Measurements from ENCODE around the gene PRICKLE4. TPM values are rescaled to one million over a fixed set of nuclear protein-coding genes. Genes with fewer than 3 reads are reported as not detected.
A peak's percentile ranks its signal among the peaks of the same experiment; 100 is the strongest.

PRICKLE4 gene
- total RNA-seq, 5 donors from 2014 or later (not counting 1 experiment from before 2014, with no cell fraction given), result 0.44 to 0.60 TPM; not detected in 3

DNA sequence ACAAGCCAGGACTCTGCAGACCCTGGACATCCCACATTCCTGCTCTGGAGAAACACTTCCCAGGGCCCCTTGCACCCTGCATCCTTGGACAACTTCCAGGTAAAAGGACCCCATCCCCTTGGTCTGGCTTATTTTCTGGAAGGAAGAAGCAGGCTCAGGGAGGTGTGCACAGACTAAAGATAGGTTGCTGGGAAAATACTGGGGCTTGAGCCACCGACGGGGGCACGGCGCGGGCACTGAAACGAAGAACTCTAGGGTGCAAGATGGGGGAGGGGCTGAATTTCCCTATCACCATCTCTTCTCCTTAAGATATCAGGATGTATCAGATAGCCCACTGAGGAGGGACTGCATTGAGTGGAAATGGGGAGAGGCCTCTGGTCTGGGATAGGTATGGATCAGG lies 1.7 kb upstream of the PRICKLE4 start:
- ATAC-seq (replicated peaks in 1 of 4) (no peak), DNase-seq (no peak)
- Mint-ChIP-seq H3K27me3 (peaks cover 5% of the 10 kb centered on the region in 2 donors), H3K36me3 (peaks cover 13% of the 10 kb centered on the region), H3K27ac (peak overlapping the region; percentile 66 to 80), H3K4me3 (peak overlapping the region; percentile 77 to 86 (median 85)), H3K9me3 (no peaks in the 10 kb centered on the region), H3K4me1 (peaks cover 14 to 23% (median 16%) of the 10 kb centered on the region in 3 donors)
- H3K27ac ChIP-seq (ENCODE audit: low read length), result no peak overlapping the region
- no peaks in the 10 kb centered on the region for H3K9me3 ChIP-seq
- ChIA-PET POLR2A (no interaction called here), CTCF (interaction anchor here (0.6 to 0.9 kb wide), 5 partner anchors 8 to 694 kb away, joined by 3 to 5 read pairs (median 3); partner anchors contain the start of genes BYSL (in 1 of the 2), MED20 (in 1 of the 2) and TOMM6 (in 1 of the 2))
- H3K27me3 ChIP-seq (replicated peaks in 1 of 2; ENCODE audit: control insufficient read depth in 2 of 2, extremely low read depth in 1 of 2, insufficient read depth in 2 of 2, low read length in 1 of 2), result peaks cover 0 to 21% of the 10 kb centered on the region in 2 experiments
- peaks cover 9 to 17% of the 10 kb centered on the region in 2 donors for H3K36me3 ChIP-seq (ENCODE audit: control insufficient read depth in 2 of 2, extremely low read depth in 1 of 2, insufficient read depth in 1 of 2, low read length in 1 of 2)
- H3K4me3 ChIP-seq (ENCODE audit: control insufficient read depth in 1 of 2, extremely low read depth in 1 of 2, low read length in 1 of 2), result no peak overlapping the region
- no CpG with 5 or more reads among the region's 6 CpGs for WGBS (ENCODE audit: insufficient coverage)
- H3K4me1 ChIP-seq (ENCODE audit: control insufficient read depth in 1 of 2, extremely low read depth in 1 of 2, insufficient read depth in 2 of 2, low read length in 2 of 2), result peaks cover 8 to 23% of the 10 kb centered on the region in 2 experiments

DNA sequence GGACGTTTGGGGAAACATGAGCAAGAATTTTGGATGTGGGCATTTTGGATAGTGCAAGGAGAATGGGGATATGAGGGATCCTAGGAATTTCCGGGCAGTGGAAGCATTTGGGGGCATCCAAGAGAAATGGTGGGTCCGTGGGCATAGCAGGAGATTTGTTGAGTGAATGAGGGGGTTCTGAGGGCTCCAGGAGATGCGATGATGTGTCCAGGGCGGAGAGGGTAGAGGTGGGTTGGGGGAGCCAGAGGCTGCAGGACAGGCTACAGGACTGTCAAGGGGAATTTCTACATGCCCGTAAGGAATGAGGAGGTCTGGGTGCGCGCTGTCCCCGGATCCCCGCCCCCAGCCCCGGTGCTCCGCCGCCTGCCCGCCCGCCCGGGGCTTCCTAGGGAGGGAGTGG lies 1.2 kb upstream of the PRICKLE4 start:
- Histone ChIP-seq H3K36me3 (ENCODE audit: control insufficient read depth in 2 of 2, extremely low read depth in 1 of 2, insufficient read depth in 1 of 2, low read length in 1 of 2) (peaks cover 9 to 13% of the 10 kb centered on the region in 2 donors), H3K9me3 (no peaks in the 10 kb centered on the region), H3K27ac (ENCODE audit: low read length) (no peak overlapping the region), H3K4me1 (ENCODE audit: control insufficient read depth in 1 of 2, extremely low read depth in 1 of 2, insufficient read depth in 2 of 2, low read length in 2 of 2) (peaks cover 8 to 23% of the 10 kb centered on the region in 2 experiments), H3K27me3 (replicated peaks in 1 of 2; ENCODE audit: control insufficient read depth in 2 of 2, extremely low read depth in 1 of 2, insufficient read depth in 2 of 2, low read length in 1 of 2) (peaks cover 0 to 21% of the 10 kb centered on the region in 2 experiments), H3K4me3 (ENCODE audit: control insufficient read depth in 1 of 2, extremely low read depth in 1 of 2, low read length in 1 of 2) (peak overlapping the region; percentile 46 to 48)
- CTCF ChIA-PET, result interaction anchor here in 1 of 2 donors (0.7 to 1.7 kb wide), 7 partner anchors 45 to 768 kb away, joined by 3 to 6 read pairs (median 4); partner anchors contain the start of genes BYSL and MED20
- WGBS (ENCODE audit: insufficient coverage), result 12% methylated on average over 16 of the region's 16 CpGs
- Mint-ChIP-seq H3K27ac (peak overlapping the region; percentile 66 to 80), H3K36me3 (peaks cover 9% of the 10 kb centered on the region), H3K27me3 (peaks cover 5% of the 10 kb centered on the region in 2 donors), H3K9me3 (no peaks in the 10 kb centered on the region), H3K4me1 (peaks cover 14 to 24% (median 16%) of the 10 kb centered on the region in 3 donors), H3K4me3 (peak overlapping the region; percentile 77 to 86 (median 85))
- POLR2A ChIA-PET, result no interaction called here
- ATAC-seq (replicated peaks in 1 of 4) (peak in 1 of 4 experiments; percentile 1), DNase-seq (peak in 1 of 35 experiments; percentile 3)

DNA sequence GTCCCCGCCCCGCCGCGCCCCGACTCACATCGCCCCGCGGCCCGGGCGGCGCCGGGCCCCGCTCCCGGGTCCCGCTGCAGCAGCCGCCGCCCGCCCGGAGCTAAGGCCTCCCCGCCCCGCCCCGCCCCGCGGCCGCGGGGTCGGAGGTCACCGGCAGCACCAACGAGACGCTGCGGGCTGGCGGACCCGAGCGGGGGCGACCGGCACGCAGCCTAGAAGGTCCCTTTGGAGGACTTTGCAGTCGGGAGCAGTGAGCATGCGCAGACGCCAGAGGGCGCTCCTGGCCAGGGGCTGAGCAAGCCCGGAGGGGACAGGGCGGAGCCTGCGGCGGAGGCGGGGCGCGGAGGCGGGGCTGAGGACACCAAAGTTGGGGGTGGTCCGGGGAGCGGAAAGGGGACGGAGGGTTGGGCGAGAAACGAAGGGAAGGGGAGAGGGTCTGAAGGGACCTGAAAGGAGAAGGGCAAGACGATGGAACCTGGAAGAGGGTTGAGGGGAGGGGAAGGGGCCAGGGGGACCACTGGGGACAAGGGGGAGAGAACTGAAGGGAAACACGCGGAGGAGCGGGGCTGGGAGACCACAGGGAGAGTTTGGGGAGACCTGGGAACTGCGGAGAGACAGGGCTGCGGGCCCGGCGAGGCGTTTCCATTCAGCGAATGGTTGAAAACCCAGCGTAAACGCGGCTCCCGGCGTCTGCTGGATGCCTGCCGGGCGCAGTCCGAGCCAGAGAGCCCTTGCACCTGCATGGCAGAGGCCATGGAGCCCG lies 613 bp upstream of the PRICKLE4 start, which contains the start of gene FRS3:
FRS3 (minus strand) TSS at position 113 of the 763 bp plus-strand sequence. CDS start 2,913 bp downstream, outside the sequence.
- WGBS (ENCODE audit: insufficient coverage), result 0% methylated on average over 72 of the region's 73 CpGs
- no peaks in the 10 kb centered on the region for H3K9me3 Mint-ChIP-seq

DNA sequence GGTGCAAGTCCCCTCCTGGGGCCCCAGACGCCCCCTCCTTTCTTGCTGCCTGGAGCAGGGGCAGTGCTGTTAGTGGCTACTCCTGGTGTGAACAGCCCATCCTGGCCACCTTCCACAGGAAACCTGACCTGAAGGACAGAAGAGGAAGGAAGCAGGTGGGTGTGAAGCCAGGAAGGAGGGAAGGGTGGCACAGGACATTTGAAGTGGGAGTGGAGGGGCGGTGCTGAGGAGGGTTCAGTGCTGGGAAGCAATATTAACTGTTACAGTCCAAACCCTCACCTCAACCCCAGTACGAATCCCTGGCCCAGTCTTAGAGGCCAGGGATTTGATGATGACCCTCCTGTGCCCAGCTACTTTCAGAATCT lies 766 bp downstream of the PRICKLE4 start:
- 83% methylated on average over 1 of the region's 3 CpGs for WGBS (ENCODE audit: insufficient coverage)
- Histone ChIP-seq H3K4me1 (ENCODE audit: control insufficient read depth in 1 of 2, extremely low read depth in 1 of 2, insufficient read depth in 2 of 2, low read length in 2 of 2) (peaks cover 11 to 32% of the 10 kb centered on the region in 2 experiments), H3K9me3 (no peaks in the 10 kb centered on the region), H3K27me3 (replicated peaks in 1 of 2; ENCODE audit: control insufficient read depth in 2 of 2, extremely low read depth in 1 of 2, insufficient read depth in 2 of 2, low read length in 1 of 2) (peaks cover 0 to 21% of the 10 kb centered on the region in 2 experiments), H3K27ac (ENCODE audit: low read length) (no peak overlapping the region), H3K36me3 (ENCODE audit: control insufficient read depth in 2 of 2, extremely low read depth in 1 of 2, insufficient read depth in 1 of 2, low read length in 1 of 2) (peaks cover 0 to 4% of the 10 kb centered on the region in 2 donors), H3K4me3 (ENCODE audit: control insufficient read depth in 1 of 2, extremely low read depth in 1 of 2, low read length in 1 of 2) (no peak overlapping the region)
- POLR2A ChIA-PET, result no interaction called here
- Mint-ChIP-seq H3K9me3 (no peaks in the 10 kb centered on the region), H3K36me3 (no peaks in the 10 kb centered on the region), H3K27ac (no peak overlapping the region), H3K27me3 (peaks cover 5% of the 10 kb centered on the region in 2 donors), H3K4me3 (peak overlapping the region; percentile 47 to 71 (median 70)), H3K4me1 (peaks cover 14 to 33% (median 19%) of the 10 kb centered on the region in 3 donors)
- no peak for ATAC-seq (replicated peaks in 1 of 4)
- CTCF ChIA-PET, result interaction anchor here (0.6 to 0.9 kb wide), 4 partner anchors 78 to 331 kb away, joined by 3 to 4 read pairs (median 3); partner anchors contain the start of genes BYSL (in 1 of the 2) and MED20 (in 1 of the 2)
- DNase-seq, result no peak

More for the DNA sequence above, 613 bp upstream of the PRICKLE4 start, which contains the start of gene FRS3:
- Mint-ChIP-seq H3K27me3 (peaks cover 5% of the 10 kb centered on the region in 2 donors), H3K36me3 (peaks cover 3% of the 10 kb centered on the region), H3K4me1 (peaks cover 14 to 28% (median 16%) of the 10 kb centered on the region in 3 donors), H3K27ac (peak within 1 kb of the TSS; percentile 66 to 80), H3K4me3 (peak within 1 kb of the TSS; percentile 82 to 86 (median 85))
- ChIA-PET POLR2A (no interaction called here), CTCF (interaction anchor here in 1 of 2 donors (0.7 to 1.7 kb wide), 7 partner anchors 45 to 768 kb away, joined by 3 to 6 read pairs (median 4); partner anchors contain the start of genes BYSL and MED20)
- ATAC-seq (replicated peaks in 1 of 4) (peak; percentile 95 to 99 (median 97)), DNase-seq (peak; percentile 90 to 100 (median 97))
- Histone ChIP-seq H3K27me3 (replicated peaks in 1 of 2; ENCODE audit: control insufficient read depth in 2 of 2, extremely low read depth in 1 of 2, insufficient read depth in 2 of 2, low read length in 1 of 2) (peaks cover 0 to 21% of the 10 kb centered on the region in 2 experiments), H3K4me3 (ENCODE audit: control insufficient read depth in 1 of 2, extremely low read depth in 1 of 2, low read length in 1 of 2) (peak within 1 kb of the TSS; percentile 67 to 92), H3K4me1 (ENCODE audit: control insufficient read depth in 1 of 2, extremely low read depth in 1 of 2, insufficient read depth in 2 of 2, low read length in 2 of 2) (peaks cover 8 to 23% of the 10 kb centered on the region in 2 experiments), H3K36me3 (ENCODE audit: control insufficient read depth in 2 of 2, extremely low read depth in 1 of 2, insufficient read depth in 1 of 2, low read length in 1 of 2) (peaks cover 4 to 7% of the 10 kb centered on the region in 2 donors), H3K27ac (ENCODE audit: low read length) (no peak within 1 kb of the TSS), H3K9me3 (no peaks in the 10 kb centered on the region)

DNA sequence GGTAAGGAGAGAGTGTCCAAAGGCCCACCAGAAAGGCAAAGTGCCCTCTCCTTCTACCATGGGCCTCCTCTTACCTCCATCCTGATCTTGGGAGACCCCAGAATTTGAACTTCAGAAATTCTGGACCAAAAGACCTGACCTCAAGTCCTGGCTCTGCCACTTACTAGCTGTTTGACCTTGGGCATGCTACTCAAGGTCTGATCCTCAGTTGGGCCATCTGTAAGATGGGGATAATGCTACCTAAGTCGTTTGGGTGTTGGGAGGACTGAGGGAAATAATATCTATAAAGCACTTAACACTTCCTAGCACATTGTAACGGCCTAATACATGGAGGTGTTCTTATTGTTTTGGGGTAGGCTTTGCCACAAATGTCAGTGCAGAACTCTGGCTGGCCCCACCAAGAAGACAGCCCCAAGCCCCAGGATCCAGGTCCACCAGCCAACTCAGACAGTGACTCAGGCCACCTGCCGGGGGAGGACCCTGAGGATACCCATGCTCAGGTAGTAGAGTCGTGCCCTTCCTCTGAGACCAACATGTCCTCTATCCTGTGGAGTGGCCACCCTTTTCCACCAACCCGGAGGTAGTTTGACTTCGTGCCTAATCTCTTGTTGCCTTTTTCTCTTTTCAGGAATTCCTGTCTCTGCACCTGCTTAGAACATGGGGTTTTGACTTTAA lies 2.7 kb downstream of the PRICKLE4 start:
- Mint-ChIP-seq H3K27ac (no peak overlapping the region), H3K4me3 (no peak overlapping the region), H3K36me3 (no peaks in the 10 kb centered on the region), H3K4me1 (peaks cover 14 to 35% (median 21%) of the 10 kb centered on the region in 3 donors), H3K27me3 (peaks cover 5% of the 10 kb centered on the region in 2 donors), H3K9me3 (no peaks in the 10 kb centered on the region)
- peaks cover 11 to 32% of the 10 kb centered on the region in 2 experiments for H3K4me1 ChIP-seq (ENCODE audit: control insufficient read depth in 1 of 2, extremely low read depth in 1 of 2, insufficient read depth in 2 of 2, low read length in 2 of 2)
- H3K36me3 ChIP-seq (ENCODE audit: control insufficient read depth in 2 of 2, extremely low read depth in 1 of 2, insufficient read depth in 1 of 2, low read length in 1 of 2), result no peaks in the 10 kb centered on the region
- H3K9me3 ChIP-seq, result no peaks in the 10 kb centered on the region
- DNase-seq, result no peak
- CTCF ChIA-PET, result interaction anchor here in 1 of 2 donors (0.9 kb wide), 1 partner anchor 258 kb away, joined by 3 read pairs; no protein-coding TSS in a partner anchor
- 100% methylated on average over 1 of the region's 6 CpGs for WGBS (ENCODE audit: insufficient coverage)
- peaks cover 0 to 21% of the 10 kb centered on the region in 2 experiments for H3K27me3 ChIP-seq (replicated peaks in 1 of 2; ENCODE audit: control insufficient read depth in 2 of 2, extremely low read depth in 1 of 2, insufficient read depth in 2 of 2, low read length in 1 of 2)
- ATAC-seq (replicated peaks in 1 of 4), result no peak
- H3K27ac ChIP-seq (ENCODE audit: low read length), result no peak overlapping the region
- H3K4me3 ChIP-seq (ENCODE audit: control insufficient read depth in 1 of 2, extremely low read depth in 1 of 2, low read length in 1 of 2), result no peak overlapping the region
- POLR2A ChIA-PET, result interaction anchor here in 1 of 2 donors (0.5 kb wide), 1 partner anchor 436 kb away, joined by 6 read pairs; no protein-coding TSS in a partner anchor
